Keratinocyte (primary cell): ENCODE data around the gene CASP9. TPM values are rescaled to one million over a fixed set of nuclear protein-coding genes. Genes with fewer than 3 reads are reported as not detected.
"Not testable (repeated sequence)": the region's sequence is repeated elsewhere in the genome, so short reads cannot be mapped to it uniquely, and the experiment has no call there.

ENCODE experiments used
- DNase-seq: peaks from one replicate; pipeline ENCODE4 v3.0.0-alpha.2; 2011; ENCODE audit warnings: low read depth, missing footprints, low spot score
- FAIRE-seq: peaks from 2 replicates; lab custom pipeline; 2011; peaks lifted over from hg19 to GRCh38; lab: Jason Lieb, UNC
- H2AFZ ChIP-seq: 2 replicates; pipeline ENCODE4 v1.6.0; 2012; ENCODE audit warnings: low read length, control low read depth, inconsistent platforms; ENCODE audit not compliant: control insufficient read depth
- H3K27ac ChIP-seq: 2 replicates; pipeline ENCODE4 v1.5.1; 2011; ENCODE audit warnings: low read length; ENCODE audit not compliant: control insufficient read depth, insufficient read depth
- H3K27me3 ChIP-seq: 3 replicates; pipeline ENCODE4 v1.6.0; 2011; ENCODE audit warnings: low read length; ENCODE audit not compliant: control insufficient read depth, insufficient read depth; ENCODE audit errors: extremely low read depth
- H3K36me3 ChIP-seq, 2 experiments: 2 replicates in 1 of 2; 3 replicates in 1 of 2; pipeline ENCODE4 v1.5.1; 2011; ENCODE audit warnings: low read length in 2 of 2, mild to moderate bottlenecking in 1 of 2; ENCODE audit not compliant: control insufficient read depth in 2 of 2, insufficient read depth in 2 of 2; ENCODE audit errors: extremely low read depth in 1 of 2
- H3K4me1 ChIP-seq: 3 replicates; pipeline ENCODE4 v1.5.1; 2011; ENCODE audit warnings: low read length; ENCODE audit not compliant: control insufficient read depth, insufficient read depth; ENCODE audit errors: extremely low read depth
- H3K4me2 ChIP-seq: 3 replicates; pipeline ENCODE4 v1.6.0; 2011; ENCODE audit warnings: low read depth, low read length; ENCODE audit not compliant: control insufficient read depth, insufficient read depth; ENCODE audit errors: extremely low read depth
- H3K4me3 ChIP-seq, 3 experiments: fragments of 200-600 bp in 1 of 3; sonication (generic) in 1 of 3; 2 replicates in 2 of 3; 3 replicates in 1 of 3; pipeline ENCODE4 v1.5.1; 2011 to 2016; ENCODE audit warnings: low read length in 3 of 3, mild to moderate bottlenecking in 3 of 3, control low read depth in 2 of 3, inconsistent platforms in 1 of 3, low read depth in 1 of 3, mixed read lengths in 1 of 3, mixed run types in 1 of 3, moderate library complexity in 1 of 3; ENCODE audit not compliant: control insufficient read depth in 2 of 3, insufficient read depth in 2 of 3; ENCODE audit errors: extremely low read depth in 1 of 3
- H3K79me2 ChIP-seq: 2 replicates; pipeline ENCODE4 v1.6.0; 2012; ENCODE audit warnings: low read length; ENCODE audit not compliant: control insufficient read depth, insufficient read depth
- H3K9ac ChIP-seq: 3 replicates; pipeline ENCODE4 v1.6.0; 2011; ENCODE audit warnings: low read length; ENCODE audit not compliant: control insufficient read depth, insufficient read depth; ENCODE audit errors: extremely low read depth
- H3K9me1 ChIP-seq: 3 replicates; pipeline ENCODE4 v1.6.0; 2011; ENCODE audit warnings: low read length; ENCODE audit not compliant: control insufficient read depth, insufficient read depth; ENCODE audit errors: extremely low read depth
- H3K9me3 ChIP-seq: 2 replicates; pipeline ENCODE4 v1.5.1; 2012; ENCODE audit warnings: low read depth, low read length; ENCODE audit not compliant: control insufficient read depth
- H4K20me1 ChIP-seq: 3 replicates; pipeline ENCODE4 v1.6.0; 2011; ENCODE audit warnings: low read length; ENCODE audit not compliant: control insufficient read depth, insufficient read depth; ENCODE audit errors: extremely low read depth
- CTCF ChIP-seq, 3 experiments: IDR thresholded peaks in 1 of 3; conservative IDR thresholded peaks in 1 of 3; optimal IDR thresholded peaks in 1 of 3; 2 replicates in 2 of 3; 3 replicates in 1 of 3; pipeline versions ENCODE3 to v1.5.1; 2011; ENCODE audit warnings: low read length in 3 of 3, mild to moderate bottlenecking in 3 of 3, moderate library complexity in 2 of 3, control low read depth in 1 of 3, inconsistent platforms in 1 of 3; ENCODE audit not compliant: insufficient read depth in 2 of 3; ENCODE audit errors: extremely low read depth in 1 of 3
- EZH2 ChIP-seq: IDR thresholded peaks from one replicate; pipeline ENCODE4 v1.6.1; 2012; ENCODE audit warnings: inconsistent platforms, mild to moderate bottlenecking, low read length, moderate library complexity
- dilution Hi-C: fragments of 300-500 bp; cut with MboI; formaldehyde crosslinking; loops from one replicate; pipeline ENCODE4 v1.7.0; 2020; ENCODE audit warnings: low sequenced_read_pairs; ENCODE audit not compliant: extremely low pct_ligation_motif_present
- polyA plus RNA-seq, 5 experiments: library from polyadenylated mRNA; depleted of rRNA in 3 of 5; stranded (reverse) in 3 of 5; stranded (forward) in 1 of 5; unstranded in 1 of 5; fragments of >200 nt; gene quantifications; 1 replicate in 1 of 5; 2 replicates in 3 of 5; 3 replicates in 1 of 5; pipeline versions ENCODE4 v1.2.1 to v1.2.3, GENCODE V29; 2011 to 2012; ENCODE audit warnings: missing spikeins in 2 of 5, low read depth in 1 of 5, low replicate concordance in 1 of 5

Gene CASP9
- polyA plus RNA-seq, 1 donor (not counting 4 experiments of a cell fraction or from before 2014, with no cell fraction given), result 4.4 TPM

GRCh38 chr1:15465674-15466073 is 58.3 kb downstream of the CASP9 start:
- TF ChIP-seq EZH2, result no peak
- TF ChIP-seq CTCF (optimal IDR thresholded peaks at IDR 0.05 in 1 of 3, IDR thresholded peaks at IDR 0.05 in 1 of 3, conservative IDR thresholded peaks at IDR 0.05 in 1 of 3; ENCODE audit: extremely low read depth in 1 of 3, insufficient read depth in 2 of 3, low read length in 3 of 3), result no peak
- Histone ChIP-seq H3K4me1 (peaks cover 7% of the 10 kb centered on the region), H3K79me2 (no peaks in the 10 kb centered on the region), H2AFZ (no peak overlapping the region), H3K4me2 (no peak overlapping the region), H3K9ac (no peak overlapping the region), H3K27me3 (no peaks in the 10 kb centered on the region), H3K36me3 (no peaks in the 10 kb centered on the region), H3K4me3 (no peak overlapping the region), H3K9me1 (no peaks in the 10 kb centered on the region), H4K20me1 (no peaks in the 10 kb centered on the region), H3K27ac (no peak overlapping the region), H3K9me3 (no peaks in the 10 kb centered on the region)
- no peak for DNase-seq
- dilution Hi-C loops, result no loop called here
- FAIRE-seq, result no peak

GRCh38 chr1:15463926-15464322 is 60.1 kb downstream of the CASP9 start:
- FAIRE-seq, H3K4me3 ChIP-seq, H3K4me1 ChIP-seq, H3K9me1 ChIP-seq, H3K4me2 ChIP-seq, H2AFZ ChIP-seq, H3K9me3 ChIP-seq, H3K27ac ChIP-seq, H3K27me3 ChIP-seq, H3K9ac ChIP-seq, DNase-seq, H4K20me1 ChIP-seq, H3K36me3 ChIP-seq, dilution Hi-C loops, H3K79me2 ChIP-seq: not testable (repeated sequence)

GRCh38 chr1:15463064-15463800 is 60.8 kb downstream of the CASP9 start:
- dilution Hi-C loops, H3K9me3 ChIP-seq, H3K4me3 ChIP-seq, H3K9me1 ChIP-seq, H2AFZ ChIP-seq, H3K79me2 ChIP-seq, DNase-seq, H3K27ac ChIP-seq, H3K27me3 ChIP-seq, H3K4me2 ChIP-seq, H3K9ac ChIP-seq, H3K4me1 ChIP-seq, H4K20me1 ChIP-seq, H3K36me3 ChIP-seq: not testable (repeated sequence)
- FAIRE-seq, result peak; percentile 32
